HCT116 (cell line): ENCODE results near the gene RIC8B. TPM values are rescaled to one million over a fixed set of nuclear protein-coding genes. Genes with fewer than 3 reads are reported as not detected.

ENCODE experiments used
- ATAC-seq: fragments of 200-7000 bp; cut with Tn5 transposase; 2 replicates; pipeline ENCODE4 v1.9.1; 2020; ENCODE audit warnings: mild to moderate bottlenecking, moderate library complexity
- BruUV-seq: library from RNA; stranded (reverse); fragments of 400-500 nt; replicated peaks from 2 replicates; lab custom pipeline; 2021; lab: Mats Ljungman, UMichigan
- CTCF ChIA-PET: fragments of 300-600 bp; sonication (Branson Sonifier 250); formaldehyde crosslinking; loops from one replicate; lab custom pipeline; 2021; ENCODE audit warnings: antibody characterized with exemption; lab: Charles Lee
- POLR2A ChIA-PET: fragments of 300-600, 350-600 bp; sonication (Branson Sonifier 250); formaldehyde crosslinking; loops from one replicate; lab custom pipeline; 2021; ENCODE audit warnings: antibody characterized with exemption; lab: Charles Lee
- RAD21 ChIA-PET, 2 experiments: fragments of 300-600 bp; sonication (Branson Sonifier 250); formaldehyde crosslinking; loops; one replicate each; lab custom pipeline; 2023; ENCODE audit warnings: low total read pairs in 2 of 2; ENCODE audit not compliant: uncharacterized antibody in 2 of 2, unreplicated experiment in 2 of 2, low non-redundant PET in 1 of 2; lab: Charles Lee
- DNase-seq: peaks from one replicate; pipeline ENCODE4 v3.0.0-alpha.2; 2010; ENCODE audit warnings: low read depth, low spot score
- H2AFZ ChIP-seq: fragments of 200-600 bp; shearing (Covaris generic), sonication (generic); 2 replicates; pipeline ENCODE4 v1.6.1; 2017; ENCODE audit warnings: low read depth, mixed run types, mixed read lengths, antibody characterized with exemption, low read length; ENCODE audit not compliant: poor library complexity, severe bottlenecking
- H3K27ac ChIP-seq: 2 replicates; pipeline ENCODE4 v1.5.1; 2012; ENCODE audit warnings: low read depth, low read length
- H3K27me3 ChIP-seq: fragments of 200-600 bp; sonication (generic); 2 replicates; pipeline ENCODE4 v1.6.1; 2016; ENCODE audit warnings: mixed run types, low read length, mixed read lengths; ENCODE audit not compliant: insufficient read depth
- H3K36me3 ChIP-seq, 2 experiments: fragments of 200-500 bp in 1 of 2; fragments of 200-600 bp in 1 of 2; sonication (Bioruptor generic) in 1 of 2; sonication (generic) in 1 of 2; 2 replicates each; pipeline versions ENCODE4 v1.5.1 to v1.6.1; 2014 to 2016; ENCODE audit warnings: low read length in 2 of 2, inconsistent platforms in 1 of 2, mixed read lengths in 1 of 2, mixed run types in 1 of 2; ENCODE audit not compliant: insufficient read depth in 2 of 2, control insufficient read depth in 1 of 2
- H3K4me1 ChIP-seq, 2 experiments: fragments of 200-600 bp in 1 of 2; sonication (generic) in 1 of 2; 2 replicates each; pipeline versions ENCODE4 v1.5.1 to v1.6.1; 2012 to 2017; ENCODE audit warnings: low read length in 2 of 2, inconsistent platforms in 1 of 2, mild to moderate bottlenecking in 1 of 2, mixed read lengths in 1 of 2, mixed run types in 1 of 2, moderate library complexity in 1 of 2; ENCODE audit not compliant: insufficient read depth in 2 of 2, control insufficient read depth in 1 of 2
- H3K4me2 ChIP-seq: fragments of 200-600 bp; sonication (generic); 2 replicates; pipeline ENCODE4 v1.6.1; 2017; ENCODE audit warnings: mixed run types, low read length, mixed read lengths
- H3K4me3 ChIP-seq, 2 experiments: fragments of 200-600 bp in 1 of 2; sonication (generic) in 1 of 2; replicated peaks in 1 of 2; 2 replicates each; pipeline ENCODE4 v1.5.1; 2011 to 2016; ENCODE audit warnings: low read length in 2 of 2, control low read depth in 1 of 2, low read depth in 1 of 2, mild to moderate bottlenecking in 1 of 2, mixed read lengths in 1 of 2, mixed run types in 1 of 2
- H3K79me2 ChIP-seq: fragments of 200-600 bp; sonication (generic); 2 replicates; pipeline ENCODE4 v1.6.1; 2017; ENCODE audit warnings: mild to moderate bottlenecking, mixed run types, low read length, moderate library complexity, mixed read lengths; ENCODE audit not compliant: insufficient read depth
- H3K9ac ChIP-seq: fragments of 200-600 bp; sonication (generic); 2 replicates; pipeline ENCODE4 v1.6.1; 2016; ENCODE audit warnings: low read length, mixed read lengths
- H3K9me2 ChIP-seq: fragments of 200-600 bp; sonication (generic), shearing (Covaris generic); 2 replicates; pipeline ENCODE4 v1.6.1; 2017; ENCODE audit warnings: mixed run types, mild to moderate bottlenecking, moderate library complexity; ENCODE audit not compliant: insufficient read depth
- H3K9me3 ChIP-seq, 2 experiments: fragments of 200-500 bp in 1 of 2; fragments of 200-600 bp in 1 of 2; sonication (Bioruptor generic) in 1 of 2; sonication (generic) in 1 of 2; 2 replicates each; pipeline ENCODE4 v1.6.1; 2014 to 2017; ENCODE audit warnings: low read length in 2 of 2, mixed read lengths in 2 of 2, inconsistent platforms in 1 of 2, low read depth in 1 of 2, mild to moderate bottlenecking in 1 of 2, mixed run types in 1 of 2, moderate library complexity in 1 of 2; ENCODE audit not compliant: control insufficient read depth in 1 of 2, insufficient read depth in 1 of 2
- H4K20me1 ChIP-seq: fragments of 200-600 bp; sonication (generic), shearing (Covaris generic); 2 replicates; pipeline ENCODE4 v1.6.1; 2017; ENCODE audit warnings: mixed run types, mild to moderate bottlenecking, moderate library complexity; ENCODE audit not compliant: insufficient read depth
- CEBPB ChIP-seq: IDR thresholded peaks from 2 replicates; pipeline ENCODE4 v1.6.1; 2012; ENCODE audit warnings: low read depth
- EGR1 ChIP-seq: IDR thresholded peaks from 2 replicates; pipeline ENCODE4 v1.6.1; 2012; ENCODE audit warnings: low read depth
- ELF1 ChIP-seq: IDR thresholded peaks from 2 replicates; pipeline ENCODE4 v1.6.1; 2012; ENCODE audit warnings: low read depth, borderline replicate concordance
- EZH2 ChIP-seq: fragments of 200-600 bp; sonication (generic); IDR thresholded peaks from 2 replicates; pipeline ENCODE4 v1.6.1; 2017; ENCODE audit warnings: antibody characterized with exemption, mixed run types
- EZH2phosphoT487 ChIP-seq: fragments of 200-600 bp; IDR thresholded peaks from 2 replicates; pipeline ENCODE4 v1.6.1; 2018; ENCODE audit warnings: antibody characterized with exemption, borderline replicate concordance
- FOSL1 ChIP-seq: IDR thresholded peaks from 2 replicates; pipeline ENCODE4 v1.6.1; 2012; ENCODE audit warnings: low read depth
- JUND ChIP-seq: IDR thresholded peaks from 2 replicates; pipeline ENCODE4 v1.6.1; 2012
- POLR2AphosphoS5 ChIP-seq: IDR thresholded peaks from 2 replicates; pipeline ENCODE4 v1.6.1; 2011; ENCODE audit warnings: mild to moderate bottlenecking, low read depth, low read length, moderate library complexity
- RAD21 ChIP-seq: IDR thresholded peaks from 2 replicates; pipeline ENCODE4 v1.6.1; 2012; ENCODE audit warnings: low read depth, mild to moderate bottlenecking
- SIN3A ChIP-seq: IDR thresholded peaks from 2 replicates; pipeline ENCODE4 v1.6.1; 2012; ENCODE audit warnings: low read depth
- SP1 ChIP-seq: IDR thresholded peaks from 2 replicates; pipeline ENCODE4 v1.6.1; 2012; ENCODE audit warnings: low read depth
- SRF ChIP-seq: IDR thresholded peaks from 2 replicates; pipeline ENCODE4 v1.6.1; 2012; ENCODE audit warnings: low read depth
- TCF7L2 ChIP-seq: IDR thresholded peaks from 2 replicates; pipeline ENCODE4 v1.7.0; 2011; ENCODE audit warnings: borderline replicate concordance, inconsistent platforms; ENCODE audit not compliant: insufficient read depth, insufficient read length; ENCODE audit errors: extremely low read depth
- ZFX ChIP-seq: fragments of 450-650 bp; IDR thresholded peaks from 2 replicates; pipeline ENCODE4 v1.6.1; 2017
- ZNF274 ChIP-seq: fragments of 200-500 bp; sonication (Bioruptor generic); IDR thresholded peaks from 2 replicates; pipeline ENCODE4 v1.6.1; 2014; ENCODE audit warnings: mild to moderate bottlenecking, low read depth, low read length, inconsistent platforms
- intact Hi-C: fragments of 100-400 bp; cut with micrococcal nuclease; formaldehyde crosslinking; loops from 2 replicates; pipeline ENCODE4 v1.10.0; 2022
- total RNA-seq: library from RNA; stranded (reverse); gene quantifications from one replicate; pipeline ENCODE4 v1.2.1, GENCODE V29; 2021; ENCODE audit not compliant: unreplicated experiment
- TF ChIP-seq, protein P1 (sequence below): IDR thresholded peaks from 2 replicates; pipeline ENCODE4 v1.6.1; 2012; ENCODE audit warnings: low read depth
- TF ChIP-seq, protein P2 (sequence below): IDR thresholded peaks from 2 replicates; pipeline ENCODE4 v1.6.1; 2011; ENCODE audit warnings: mild to moderate bottlenecking, low read length, moderate library complexity; ENCODE audit not compliant: insufficient replicate concordance; ENCODE audit errors: extremely low read depth
- TF ChIP-seq, protein P3 (sequence below): IDR thresholded peaks from 2 replicates; pipeline ENCODE4 v1.6.1; 2012

The RIC8B gene
- total RNA-seq, 1 experiment from 2014 or later = 16.7 TPM

DNA sequence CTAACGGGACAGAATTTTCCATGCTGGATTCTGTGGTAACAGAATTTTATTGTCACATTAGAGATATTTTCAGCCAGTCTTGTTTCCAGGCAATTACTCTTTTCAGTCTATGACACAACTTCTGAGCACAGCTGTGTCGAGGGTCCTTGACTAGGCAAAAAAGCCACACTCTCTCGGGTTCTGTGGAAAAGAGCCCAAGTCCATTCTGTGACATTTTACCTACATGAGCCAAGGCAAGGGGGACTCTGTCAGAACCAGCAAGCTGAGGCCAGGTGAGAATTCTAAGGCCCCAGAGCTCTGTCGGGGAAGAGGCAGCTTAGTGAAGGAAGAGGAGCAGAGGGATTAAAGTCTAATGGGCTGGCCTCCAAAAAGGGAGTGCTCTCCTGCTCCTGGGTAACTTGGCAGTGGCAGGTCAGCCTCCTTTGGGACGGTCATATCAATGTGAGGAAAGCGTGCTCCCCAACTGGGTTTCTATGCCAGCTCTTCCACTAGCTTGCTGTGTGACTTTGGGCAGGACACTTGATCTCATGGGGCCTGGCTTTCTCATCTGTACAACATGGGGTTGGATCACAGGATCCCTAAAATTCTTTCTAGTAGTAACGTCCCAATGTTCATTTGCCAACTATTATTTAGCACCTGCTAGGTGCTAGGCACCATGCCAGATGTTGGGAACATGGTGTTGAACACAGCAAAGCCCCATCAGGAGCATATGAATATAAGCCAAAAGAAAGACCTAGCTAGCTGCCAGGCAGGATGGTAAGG, 16.0 kb upstream of the RIC8B start:
- Histone ChIP-seq H3K4me1 (no peaks in the 10 kb centered on the region), H3K4me2 (no peak overlapping the region), H3K27ac (no peak overlapping the region), H2AFZ (no peak overlapping the region), H3K9me2 (no peaks in the 10 kb centered on the region), H4K20me1 (no peaks in the 10 kb centered on the region), H3K9ac (no peak overlapping the region), H3K36me3 (no peaks in the 10 kb centered on the region), H3K9me3 (no peaks in the 10 kb centered on the region), H3K4me3 (no peak overlapping the region), H3K79me2 (no peaks in the 10 kb centered on the region), H3K27me3 (no peaks in the 10 kb centered on the region)
- ChIA-PET RAD21 (no interaction called here), POLR2A (no interaction called here), CTCF (no interaction called here)
- TF ChIP-seq SP1 = no peak
- TF ChIP-seq, protein P1, sequence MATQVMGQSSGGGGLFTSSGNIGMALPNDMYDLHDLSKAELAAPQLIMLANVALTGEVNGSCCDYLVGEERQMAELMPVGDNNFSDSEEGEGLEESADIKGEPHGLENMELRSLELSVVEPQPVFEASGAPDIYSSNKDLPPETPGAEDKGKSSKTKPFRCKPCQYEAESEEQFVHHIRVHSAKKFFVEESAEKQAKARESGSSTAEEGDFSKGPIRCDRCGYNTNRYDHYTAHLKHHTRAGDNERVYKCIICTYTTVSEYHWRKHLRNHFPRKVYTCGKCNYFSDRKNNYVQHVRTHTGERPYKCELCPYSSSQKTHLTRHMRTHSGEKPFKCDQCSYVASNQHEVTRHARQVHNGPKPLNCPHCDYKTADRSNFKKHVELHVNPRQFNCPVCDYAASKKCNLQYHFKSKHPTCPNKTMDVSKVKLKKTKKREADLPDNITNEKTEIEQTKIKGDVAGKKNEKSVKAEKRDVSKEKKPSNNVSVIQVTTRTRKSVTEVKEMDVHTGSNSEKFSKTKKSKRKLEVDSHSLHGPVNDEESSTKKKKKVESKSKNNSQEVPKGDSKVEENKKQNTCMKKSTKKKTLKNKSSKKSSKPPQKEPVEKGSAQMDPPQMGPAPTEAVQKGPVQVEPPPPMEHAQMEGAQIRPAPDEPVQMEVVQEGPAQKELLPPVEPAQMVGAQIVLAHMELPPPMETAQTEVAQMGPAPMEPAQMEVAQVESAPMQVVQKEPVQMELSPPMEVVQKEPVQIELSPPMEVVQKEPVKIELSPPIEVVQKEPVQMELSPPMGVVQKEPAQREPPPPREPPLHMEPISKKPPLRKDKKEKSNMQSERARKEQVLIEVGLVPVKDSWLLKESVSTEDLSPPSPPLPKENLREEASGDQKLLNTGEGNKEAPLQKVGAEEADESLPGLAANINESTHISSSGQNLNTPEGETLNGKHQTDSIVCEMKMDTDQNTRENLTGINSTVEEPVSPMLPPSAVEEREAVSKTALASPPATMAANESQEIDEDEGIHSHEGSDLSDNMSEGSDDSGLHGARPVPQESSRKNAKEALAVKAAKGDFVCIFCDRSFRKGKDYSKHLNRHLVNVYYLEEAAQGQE = no peak
- no peak for TF ChIP-seq ZNF274
- no peak for TF ChIP-seq EZH2
- TF ChIP-seq RAD21 = no peak
- no peak for TF ChIP-seq FOSL1
- no peak for TF ChIP-seq ZFX
- TF ChIP-seq JUND = no peak
- TF ChIP-seq SRF = no peak
- no peak for TF ChIP-seq TCF7L2
- no peak for TF ChIP-seq EZH2phosphoT487
- no peak for TF ChIP-seq EGR1
- TF ChIP-seq, protein P2, sequence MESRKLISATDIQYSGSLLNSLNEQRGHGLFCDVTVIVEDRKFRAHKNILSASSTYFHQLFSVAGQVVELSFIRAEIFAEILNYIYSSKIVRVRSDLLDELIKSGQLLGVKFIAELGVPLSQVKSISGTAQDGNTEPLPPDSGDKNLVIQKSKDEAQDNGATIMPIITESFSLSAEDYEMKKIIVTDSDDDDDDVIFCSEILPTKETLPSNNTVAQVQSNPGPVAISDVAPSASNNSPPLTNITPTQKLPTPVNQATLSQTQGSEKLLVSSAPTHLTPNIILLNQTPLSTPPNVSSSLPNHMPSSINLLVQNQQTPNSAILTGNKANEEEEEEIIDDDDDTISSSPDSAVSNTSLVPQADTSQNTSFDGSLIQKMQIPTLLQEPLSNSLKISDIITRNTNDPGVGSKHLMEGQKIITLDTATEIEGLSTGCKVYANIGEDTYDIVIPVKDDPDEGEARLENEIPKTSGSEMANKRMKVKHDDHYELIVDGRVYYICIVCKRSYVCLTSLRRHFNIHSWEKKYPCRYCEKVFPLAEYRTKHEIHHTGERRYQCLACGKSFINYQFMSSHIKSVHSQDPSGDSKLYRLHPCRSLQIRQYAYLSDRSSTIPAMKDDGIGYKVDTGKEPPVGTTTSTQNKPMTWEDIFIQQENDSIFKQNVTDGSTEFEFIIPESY = no peak
- TF ChIP-seq, protein P3, sequence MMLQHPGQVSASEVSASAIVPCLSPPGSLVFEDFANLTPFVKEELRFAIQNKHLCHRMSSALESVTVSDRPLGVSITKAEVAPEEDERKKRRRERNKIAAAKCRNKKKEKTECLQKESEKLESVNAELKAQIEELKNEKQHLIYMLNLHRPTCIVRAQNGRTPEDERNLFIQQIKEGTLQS = no peak
- no peak for TF ChIP-seq CEBPB
- TF ChIP-seq ELF1 = no peak
- TF ChIP-seq POLR2AphosphoS5 = no peak
- TF ChIP-seq SIN3A = no peak
- intact Hi-C loops = no loop called here
- ATAC-seq (no peak), DNase-seq (no peak)
- no TSS peak for BruUV-seq
